Parathyroid adenoma (tissue), 2 donors: ENCODE measurements around the gene G6PD.

Experiments
- H2AFZ ChIP-seq: fragments of 300-600 bp; sonication (generic); one replicate; pipeline ENCODE4 v1.7.0; 2017; ENCODE audit warnings: antibody characterized with exemption, mild to moderate bottlenecking
- H3K27ac ChIP-seq: fragments of 300-600 bp; sonication (generic); one replicate; pipeline ENCODE4 v1.7.0; 2017
- H3K27me3 ChIP-seq: fragments of 300-600 bp; sonication (generic); one replicate; pipeline ENCODE4 v1.7.0; 2017; ENCODE audit warnings: low read length; ENCODE audit not compliant: control insufficient read depth, insufficient read depth
- H3K36me3 ChIP-seq: fragments of 300-600 bp; sonication (generic); one replicate; pipeline ENCODE4 v1.7.0; 2017; ENCODE audit warnings: low read length; ENCODE audit not compliant: control insufficient read depth, insufficient read depth
- H3K4me1 ChIP-seq: fragments of 300-600 bp; sonication (generic); one replicate; pipeline ENCODE4 v1.7.0; 2017; ENCODE audit warnings: control low read depth
- H3K4me2 ChIP-seq: fragments of 300-600 bp; sonication (generic); one replicate; pipeline ENCODE4 v1.7.0; 2017; ENCODE audit warnings: low read length
- H3K4me3 ChIP-seq: fragments of 300-600 bp; sonication (generic); one replicate; pipeline ENCODE4 v1.7.0; 2017; ENCODE audit warnings: low read depth, low read length
- H3K79me2 ChIP-seq: fragments of 300-600 bp; sonication (generic); one replicate; pipeline ENCODE4 v1.7.0; 2017; ENCODE audit warnings: control low read depth
- H3K9ac ChIP-seq: fragments of 300-600 bp; sonication (generic); one replicate; pipeline ENCODE4 v1.7.0; 2017; ENCODE audit warnings: mild to moderate bottlenecking
- H3K9me3 ChIP-seq: fragments of 300-600 bp; sonication (generic); one replicate; pipeline ENCODE4 v1.7.0; 2017; ENCODE audit warnings: low read length; ENCODE audit not compliant: control insufficient read depth
- TF ChIP-seq, protein P1 (sequence below): fragments of 300-600 bp; sonication (generic); IDR thresholded peaks from one replicate; pipeline ENCODE4 v1.7.0; 2017; ENCODE audit warnings: antibody characterized with exemption, mild to moderate bottlenecking
- donor health status: primary hyperparathyroidism.

Gene G6PD

DNA sequence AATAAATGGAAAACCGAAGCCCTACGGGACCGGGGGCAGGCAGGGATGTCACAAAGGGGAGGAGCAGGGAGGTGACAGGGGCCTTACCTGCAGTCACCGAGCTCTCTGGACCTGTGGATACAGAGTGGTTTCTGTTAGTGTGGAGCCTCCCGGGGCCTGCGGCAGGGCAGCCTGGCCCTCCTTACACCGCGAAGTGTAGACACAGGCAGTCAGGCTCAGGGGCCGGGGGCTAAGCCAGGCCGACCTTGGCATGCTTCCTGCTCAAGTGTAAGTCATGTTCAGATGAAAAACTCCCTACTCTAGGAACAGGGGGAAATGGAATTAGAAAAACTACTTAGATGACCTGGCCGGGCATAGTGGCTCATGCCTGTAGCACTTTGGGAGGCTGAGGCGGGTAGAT, 34.9 kb downstream of the G6PD start:
- Histone ChIP-seq H3K79me2 (no peaks in the 10 kb centered on the region), H3K4me3 (no peak overlapping the region), H3K27me3 (no peaks in the 10 kb centered on the region), H3K9ac (no peak overlapping the region), H3K36me3 (no peaks in the 10 kb centered on the region), H3K27ac (no peak overlapping the region), H3K4me1 (peaks cover 4% of the 10 kb centered on the region), H3K4me2 (no peak overlapping the region), H2AFZ (no peak overlapping the region), H3K9me3 (no peaks in the 10 kb centered on the region)
- TF ChIP-seq, protein P1, sequence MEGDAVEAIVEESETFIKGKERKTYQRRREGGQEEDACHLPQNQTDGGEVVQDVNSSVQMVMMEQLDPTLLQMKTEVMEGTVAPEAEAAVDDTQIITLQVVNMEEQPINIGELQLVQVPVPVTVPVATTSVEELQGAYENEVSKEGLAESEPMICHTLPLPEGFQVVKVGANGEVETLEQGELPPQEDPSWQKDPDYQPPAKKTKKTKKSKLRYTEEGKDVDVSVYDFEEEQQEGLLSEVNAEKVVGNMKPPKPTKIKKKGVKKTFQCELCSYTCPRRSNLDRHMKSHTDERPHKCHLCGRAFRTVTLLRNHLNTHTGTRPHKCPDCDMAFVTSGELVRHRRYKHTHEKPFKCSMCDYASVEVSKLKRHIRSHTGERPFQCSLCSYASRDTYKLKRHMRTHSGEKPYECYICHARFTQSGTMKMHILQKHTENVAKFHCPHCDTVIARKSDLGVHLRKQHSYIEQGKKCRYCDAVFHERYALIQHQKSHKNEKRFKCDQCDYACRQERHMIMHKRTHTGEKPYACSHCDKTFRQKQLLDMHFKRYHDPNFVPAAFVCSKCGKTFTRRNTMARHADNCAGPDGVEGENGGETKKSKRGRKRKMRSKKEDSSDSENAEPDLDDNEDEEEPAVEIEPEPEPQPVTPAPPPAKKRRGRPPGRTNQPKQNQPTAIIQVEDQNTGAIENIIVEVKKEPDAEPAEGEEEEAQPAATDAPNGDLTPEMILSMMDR, result no peak

DNA sequence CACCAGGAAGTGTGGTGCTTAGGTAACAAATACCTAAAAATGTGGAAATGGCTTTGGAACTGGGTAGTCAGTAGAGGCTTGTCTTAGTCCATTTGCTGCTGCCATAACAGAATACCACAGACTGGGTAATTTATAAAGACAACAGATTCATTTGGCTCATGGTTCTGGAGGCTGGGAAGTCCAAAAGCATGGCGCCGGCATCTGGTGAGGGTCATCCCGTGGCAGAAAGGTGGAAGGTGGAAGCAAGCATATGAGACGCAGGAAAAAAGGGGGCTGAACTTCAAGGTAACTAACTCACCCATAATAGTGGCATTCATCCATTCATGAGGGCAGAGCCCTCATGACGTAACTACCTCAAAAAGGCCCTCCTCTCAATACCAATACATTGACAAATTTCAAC, 37.2 kb downstream of the G6PD start:
- no peaks in the 10 kb centered on the region for H3K36me3 ChIP-seq
- no peaks in the 10 kb centered on the region for H3K9me3 ChIP-seq
- H2AFZ ChIP-seq, result no peak overlapping the region
- no peaks in the 10 kb centered on the region for H3K4me1 ChIP-seq
- no peaks in the 10 kb centered on the region for H3K79me2 ChIP-seq
- H3K27me3 ChIP-seq, result no peaks in the 10 kb centered on the region
- H3K4me2 ChIP-seq, result no peak overlapping the region
- no peak overlapping the region for H3K4me3 ChIP-seq
- H3K9ac ChIP-seq, result no peak overlapping the region
- TF ChIP-seq, protein P1, result no peak
- H3K27ac ChIP-seq, result no peak overlapping the region

DNA sequence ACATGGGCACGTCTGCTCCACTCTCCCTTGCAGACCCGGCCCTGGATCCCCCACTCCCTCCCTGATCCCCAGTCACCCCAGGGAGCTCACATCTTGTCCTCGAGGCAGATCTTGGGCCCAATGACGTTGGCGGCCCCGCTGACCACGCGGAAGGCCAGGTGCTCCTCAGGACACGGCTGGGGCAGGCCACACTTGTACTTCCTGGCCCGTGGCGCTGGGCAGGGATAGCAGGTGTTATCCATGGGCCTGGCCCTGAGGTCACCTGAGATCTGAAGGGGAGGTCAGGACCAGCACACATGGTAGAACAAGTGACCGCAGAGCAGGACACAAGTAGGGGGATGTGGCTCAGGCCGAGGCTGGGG, 38.3 kb downstream of the G6PD start:
- Histone ChIP-seq H3K36me3 (no peaks in the 10 kb centered on the region), H3K27ac (no peak overlapping the region), H3K9me3 (no peaks in the 10 kb centered on the region), H3K9ac (no peak overlapping the region), H3K4me2 (no peak overlapping the region), H2AFZ (no peak overlapping the region), H3K27me3 (no peaks in the 10 kb centered on the region), H3K4me3 (no peak overlapping the region), H3K4me1 (no peaks in the 10 kb centered on the region), H3K79me2 (no peaks in the 10 kb centered on the region)
- TF ChIP-seq, protein P1, result no peak

DNA sequence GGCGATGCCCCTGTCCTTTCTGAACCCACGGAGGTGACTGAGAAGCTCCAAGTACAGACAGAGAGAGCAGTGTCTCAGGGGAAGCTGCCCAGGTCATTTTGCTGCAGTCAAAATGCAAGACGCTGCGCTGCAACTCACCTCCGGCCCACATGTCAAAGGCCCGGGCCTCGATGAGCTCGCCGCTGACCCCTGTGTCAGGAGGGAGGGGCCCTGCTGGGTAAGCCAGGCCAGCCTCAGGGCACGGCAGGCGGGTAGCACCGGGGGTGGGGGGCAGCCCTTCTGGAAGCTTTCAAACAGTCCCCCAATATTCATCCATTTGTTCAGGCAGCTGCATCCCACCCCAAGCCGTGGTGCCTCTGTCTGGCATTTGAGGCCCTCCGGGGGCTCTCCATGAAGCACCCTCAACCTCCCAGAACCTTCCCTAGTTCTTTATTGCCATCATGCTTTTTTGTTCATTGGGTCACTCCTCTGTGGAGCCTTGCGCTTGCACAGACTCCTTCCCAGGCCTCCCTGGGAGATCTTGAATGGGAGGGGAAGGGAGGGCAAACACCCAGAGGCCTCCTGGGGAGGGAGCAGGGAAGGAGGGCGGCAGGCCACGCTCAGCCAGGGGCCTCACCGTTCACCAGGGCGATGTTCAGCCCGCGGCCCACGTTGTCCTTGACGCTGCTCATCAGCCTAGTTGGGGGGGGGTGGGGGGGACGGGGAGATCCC, 38.8 kb downstream of the G6PD start:
- Histone ChIP-seq H3K9me3 (no peaks in the 10 kb centered on the region), H3K36me3 (no peaks in the 10 kb centered on the region), H3K79me2 (no peaks in the 10 kb centered on the region), H2AFZ (no peak overlapping the region), H3K4me2 (no peak overlapping the region), H3K4me3 (no peak overlapping the region), H3K27ac (no peak overlapping the region), H3K4me1 (no peaks in the 10 kb centered on the region), H3K9ac (no peak overlapping the region), H3K27me3 (no peaks in the 10 kb centered on the region)
- TF ChIP-seq, protein P1, result no peak
